Vagina (tissue), 2 donors: ENCODE measurements around the gene ZNF132. TPM values are rescaled to one million over a fixed set of nuclear protein-coding genes. Genes with fewer than 3 reads are reported as not detected.
A peak's percentile ranks its signal among the peaks of the same experiment; 100 is the strongest.

Source experiments
- DNase-seq, 2 donors: peaks; one replicate each; pipeline ENCODE4 v3.0.0-alpha.2; 2017; ENCODE audit errors: extremely low spot score in 2 of 2
- H3K27ac ChIP-seq: fragments of 200-600 bp; sonication (generic); one replicate; pipeline ENCODE4 v1.5.1; 2019
- H3K27me3 ChIP-seq: fragments of 200-600 bp; sonication (generic); one replicate; pipeline ENCODE4 v1.5.1; 2019
- H3K36me3 ChIP-seq, 2 donors: fragments of 200-600 bp; sonication (generic); one replicate each; pipeline ENCODE4 v1.5.1; 2017 to 2019
- H3K4me1 ChIP-seq: fragments of 200-600 bp; sonication (generic); one replicate; pipeline ENCODE4 v1.5.1; 2019
- H3K4me3 ChIP-seq, 2 donors: fragments of 200-600 bp; sonication (generic); 1 replicate in 1 of 2; 2 replicates in 1 of 2; pipeline ENCODE4 v1.5.1; 2016 to 2019
- H3K9me3 ChIP-seq: fragments of 200-600 bp; sonication (generic); one replicate; pipeline ENCODE4 v1.5.1; 2019
- POLR2A ChIP-seq, 2 donors: fragments of 450-650 bp; IDR thresholded peaks; one replicate each; pipeline ENCODE4 v1.6.1; 2017; ENCODE audit warnings: antibody characterized with exemption in 2 of 2, mild to moderate bottlenecking in 2 of 2, moderate library complexity in 2 of 2
- POLR2AphosphoS5 ChIP-seq, 2 donors: sonication (generic); formaldehyde crosslinking; IDR thresholded peaks; one replicate each; pipeline ENCODE4 v1.9.0; 2017; ENCODE audit warnings: antibody characterized with exemption in 2 of 2, mild to moderate bottlenecking in 2 of 2, low read depth in 1 of 2; ENCODE audit not compliant: insufficient read depth in 1 of 2
- intact Hi-C: fragments of 100-400 bp; cut with DNase I; formaldehyde crosslinking; loops from one replicate; pipeline ENCODE4 v1.15.1; 2023
- total RNA-seq: library from RNA; depleted of rRNA; stranded (reverse); fragments of >200 nt; gene quantifications from one replicate; pipeline ENCODE4 v1.2.3, GENCODE V29; 2016
- TF ChIP-seq, protein P1 (sequence below), 3 experiments: fragments of 450-650 bp in 2 of 3; fragments of 200-600 bp in 1 of 3; sonication (generic) in 1 of 3; IDR thresholded peaks; one replicate each; pipeline ENCODE4 v1.5.1; 2017 to 2019; ENCODE audit warnings: antibody characterized with exemption in 3 of 3, mild to moderate bottlenecking in 2 of 3, moderate library complexity in 2 of 3

Gene ZNF132
- total RNA-seq, 1 donor from 2014 or later, result 5.2 TPM

GRCh38 chr19:58480481-58480830 is 40.5 kb upstream of the ZNF132 start:
- no peak overlapping the region for H3K4me3 ChIP-seq
- H3K9me3 ChIP-seq, result no peaks in the 10 kb centered on the region
- no peak for DNase-seq
- no peaks in the 10 kb centered on the region for H3K27me3 ChIP-seq
- H3K27ac ChIP-seq, result no peak overlapping the region
- H3K36me3 ChIP-seq, result no peaks in the 10 kb centered on the region
- peaks cover 12% of the 10 kb centered on the region for H3K4me1 ChIP-seq
- TF ChIP-seq POLR2AphosphoS5 (IDR thresholded peaks at IDR 0.05; ENCODE audit: insufficient read depth in 1 of 2, low read depth in 1 of 2) (no peak), POLR2A (IDR thresholded peaks at IDR 0.05) (no peak)
- TF ChIP-seq, protein P1, sequence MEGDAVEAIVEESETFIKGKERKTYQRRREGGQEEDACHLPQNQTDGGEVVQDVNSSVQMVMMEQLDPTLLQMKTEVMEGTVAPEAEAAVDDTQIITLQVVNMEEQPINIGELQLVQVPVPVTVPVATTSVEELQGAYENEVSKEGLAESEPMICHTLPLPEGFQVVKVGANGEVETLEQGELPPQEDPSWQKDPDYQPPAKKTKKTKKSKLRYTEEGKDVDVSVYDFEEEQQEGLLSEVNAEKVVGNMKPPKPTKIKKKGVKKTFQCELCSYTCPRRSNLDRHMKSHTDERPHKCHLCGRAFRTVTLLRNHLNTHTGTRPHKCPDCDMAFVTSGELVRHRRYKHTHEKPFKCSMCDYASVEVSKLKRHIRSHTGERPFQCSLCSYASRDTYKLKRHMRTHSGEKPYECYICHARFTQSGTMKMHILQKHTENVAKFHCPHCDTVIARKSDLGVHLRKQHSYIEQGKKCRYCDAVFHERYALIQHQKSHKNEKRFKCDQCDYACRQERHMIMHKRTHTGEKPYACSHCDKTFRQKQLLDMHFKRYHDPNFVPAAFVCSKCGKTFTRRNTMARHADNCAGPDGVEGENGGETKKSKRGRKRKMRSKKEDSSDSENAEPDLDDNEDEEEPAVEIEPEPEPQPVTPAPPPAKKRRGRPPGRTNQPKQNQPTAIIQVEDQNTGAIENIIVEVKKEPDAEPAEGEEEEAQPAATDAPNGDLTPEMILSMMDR (IDR thresholded peaks at IDR 0.05), result no peak
- intact Hi-C loops, result no loop called here

DNA sequence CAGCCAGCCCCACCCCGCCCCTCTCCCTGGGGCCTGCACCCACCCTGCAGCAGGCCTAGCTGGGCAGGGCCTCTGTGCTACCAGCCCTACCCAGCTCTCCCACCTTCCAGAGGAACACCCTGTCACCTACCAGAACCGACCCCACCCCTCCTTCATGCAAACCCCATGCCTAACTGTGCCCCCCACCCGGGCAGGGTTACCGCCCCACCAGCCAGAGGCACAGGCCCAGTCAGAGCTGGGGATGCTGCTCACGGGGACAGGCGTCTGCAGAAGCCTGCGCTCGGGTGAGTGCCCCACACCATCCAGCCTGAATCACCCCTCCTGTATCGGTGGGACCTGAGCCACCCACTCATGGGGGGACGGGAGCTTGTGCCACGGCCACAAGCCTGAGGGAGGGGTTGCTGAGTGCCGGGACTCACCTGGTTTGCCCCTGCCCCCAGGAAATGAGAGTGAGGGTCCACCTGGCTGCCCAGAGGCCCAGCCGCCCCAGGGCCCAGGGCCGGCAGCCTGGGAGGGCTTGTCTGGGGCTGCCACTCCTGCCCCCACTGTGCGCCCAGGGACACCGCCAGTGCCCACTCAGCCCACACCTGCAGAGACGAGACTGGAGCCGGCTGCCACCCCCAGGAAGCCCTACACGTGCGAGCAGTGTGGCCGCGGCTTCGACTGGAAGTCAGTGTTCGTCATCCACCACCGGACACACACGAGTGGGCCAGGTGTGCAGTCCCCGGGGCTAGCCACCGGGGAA is 40.0 kb upstream of the ZNF132 start:
- Histone ChIP-seq H3K27me3 (no peaks in the 10 kb centered on the region), H3K27ac (no peak overlapping the region), H3K4me3 (no peak overlapping the region), H3K36me3 (no peaks in the 10 kb centered on the region), H3K9me3 (no peaks in the 10 kb centered on the region), H3K4me1 (peaks cover 17% of the 10 kb centered on the region)
- intact Hi-C loops, result no loop called here
- no peak for TF ChIP-seq POLR2AphosphoS5 (IDR thresholded peaks at IDR 0.05; ENCODE audit: insufficient read depth in 1 of 2, low read depth in 1 of 2)
- TF ChIP-seq, protein P1 (IDR thresholded peaks at IDR 0.05), result no peak
- no peak for TF ChIP-seq POLR2A (IDR thresholded peaks at IDR 0.05)
- no peak for DNase-seq

DNA sequence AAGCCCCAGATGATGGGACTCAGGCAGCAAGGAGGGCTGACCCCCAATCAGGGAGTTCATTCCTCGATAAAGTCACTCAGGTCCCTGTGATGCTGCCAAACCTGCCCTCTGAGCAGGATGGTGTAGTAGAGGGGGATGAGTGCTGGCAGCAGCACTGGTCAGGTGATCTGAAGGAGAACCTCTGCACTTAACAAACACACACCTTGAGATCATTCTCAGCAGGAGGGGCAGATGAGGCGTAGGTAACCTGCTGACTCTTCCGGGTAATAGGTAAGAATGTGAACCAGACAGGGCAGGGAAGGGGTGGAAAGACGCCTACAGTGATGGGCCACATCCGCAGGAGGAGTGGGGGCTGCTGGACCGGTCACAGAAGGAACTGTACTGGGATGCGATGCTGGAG is 39.4 kb upstream of the ZNF132 start:
- Histone ChIP-seq H3K27ac (no peak overlapping the region), H3K36me3 (no peaks in the 10 kb centered on the region), H3K9me3 (no peaks in the 10 kb centered on the region), H3K4me3 (no peak overlapping the region), H3K4me1 (peaks cover 20% of the 10 kb centered on the region), H3K27me3 (no peaks in the 10 kb centered on the region)
- DNase-seq, result no peak
- intact Hi-C loops, result no loop called here
- TF ChIP-seq POLR2AphosphoS5 (IDR thresholded peaks at IDR 0.05; ENCODE audit: insufficient read depth in 1 of 2, low read depth in 1 of 2) (no peak), POLR2A (IDR thresholded peaks at IDR 0.05) (no peak)
- TF ChIP-seq, protein P1 (IDR thresholded peaks at IDR 0.05), result no peak

GRCh38 chr19:58477871-58478270 is 37.9 kb upstream of the ZNF132 start:
- no peak overlapping the region for H3K4me3 ChIP-seq
- H3K27ac ChIP-seq, result no peak overlapping the region
- TF ChIP-seq, protein P1 (IDR thresholded peaks at IDR 0.05), result no peak
- TF ChIP-seq POLR2A (IDR thresholded peaks at IDR 0.05) (no peak), POLR2AphosphoS5 (IDR thresholded peaks at IDR 0.05; ENCODE audit: insufficient read depth in 1 of 2, low read depth in 1 of 2) (no peak)
- no peaks in the 10 kb centered on the region for H3K9me3 ChIP-seq
- no peaks in the 10 kb centered on the region for H3K27me3 ChIP-seq
- no peaks in the 10 kb centered on the region for H3K36me3 ChIP-seq
- DNase-seq, result peak; percentile 86 to 87
- intact Hi-C loops, result no loop called here
- peaks cover 20% of the 10 kb centered on the region for H3K4me1 ChIP-seq

- Histone ChIP-seq H3K36me3 (peaks cover 0 to 2% of the 10 kb centered on the region in 2 donors), H3K4me3 (no peak overlapping the region), H3K27me3 (no peaks in the 10 kb centered on the region), H3K4me1 (peaks cover 20% of the 10 kb centered on the region), H3K9me3 (no peaks in the 10 kb centered on the region), H3K27ac (peak overlapping the region; percentile 75)
- intact Hi-C loops, result no loop called here
- DNase-seq, result peak in 1 of 2 donors; percentile 87
- TF ChIP-seq POLR2AphosphoS5 (IDR thresholded peaks at IDR 0.05; ENCODE audit: insufficient read depth in 1 of 2, low read depth in 1 of 2) (no peak), POLR2A (IDR thresholded peaks at IDR 0.05) (no peak)
- TF ChIP-seq, protein P1 (IDR thresholded peaks at IDR 0.05), result no peak
These were observed 37.2 kb upstream of the ZNF132 start for GRCh38 chr19:58477130-58477529.
